K562 (cell line): ENCODE results near the gene MBNL1. TPM values are rescaled to one million over a fixed set of nuclear protein-coding genes. Genes with fewer than 3 reads are reported as not detected.

ENCODE experiments used
- ARID1B ChIP-seq: fragments of 450-650 bp; IDR thresholded peaks from 2 replicates; pipeline ENCODE4 v1.6.1; 2016; ENCODE audit warnings: antibody characterized with exemption, mild to moderate bottlenecking, inconsistent platforms
- CCAR2 ChIP-seq: fragments of 200-400 bp; formaldehyde crosslinking; IDR thresholded peaks from 2 replicates; pipeline ENCODE4 v1.6.1; 2017; ENCODE audit warnings: mild to moderate bottlenecking, low read depth, low read length
- EP300 ChIP-seq: IDR thresholded peaks from 2 replicates; pipeline ENCODE4 v1.6.1; 2012; ENCODE audit warnings: low read length, improper control_type of control experiment
- HNRNPK ChIP-seq: fragments of 200-400 bp; formaldehyde crosslinking; IDR thresholded peaks from one replicate; pipeline ENCODE4 v1.6.1; 2018; ENCODE audit warnings: mild to moderate bottlenecking, low read depth, low read length; ENCODE audit not compliant: poor library complexity, severe bottlenecking
- ID3 ChIP-seq, 2 experiments: fragments of 250-450 bp in 1 of 2; fragments of 450-650 bp in 1 of 2; sonication (Bioruptor Pico) in 1 of 2; IDR thresholded peaks; 2 replicates each; pipeline versions ENCODE4 v1.6.1 to v1.8.0; 2016 to 2021; ENCODE audit warnings: mild to moderate bottlenecking in 2 of 2, moderate library complexity in 2 of 2, missing compliant biosample characterization in 1 of 2, missing genetic modification characterization in 1 of 2
- KDM2B ChIP-seq: fragments of 250-450 bp; sonication (Bioruptor Pico); IDR thresholded peaks from 2 replicates; pipeline ENCODE4 v1.8.0; 2021; ENCODE audit warnings: mild to moderate bottlenecking, moderate library complexity
- NR2C1 ChIP-seq, 2 experiments: fragments of 450-650 bp; IDR thresholded peaks; 2 replicates each; pipeline ENCODE4 v1.6.1; 2017; ENCODE audit warnings: mild to moderate bottlenecking in 2 of 2, antibody characterized with exemption in 1 of 2, inconsistent platforms in 1 of 2, missing compliant biosample characterization in 1 of 2, missing genetic modification characterization in 1 of 2
- PML ChIP-seq: IDR thresholded peaks from 2 replicates; pipeline ENCODE4 v1.6.1; 2012; ENCODE audit warnings: low read length, inconsistent platforms
- SMARCC2 ChIP-seq: fragments of 450-650 bp; IDR thresholded peaks from 2 replicates; pipeline ENCODE4 v1.6.1; 2017; ENCODE audit warnings: antibody characterized with exemption, moderate library complexity, mild to moderate bottlenecking, low read depth
- SMARCE1 ChIP-seq: fragments of 450-650 bp; IDR thresholded peaks from 2 replicates; pipeline ENCODE4 v1.7.1; 2016; ENCODE audit warnings: mild to moderate bottlenecking
- SOX6 ChIP-seq: fragments of 450-650 bp; IDR thresholded peaks from 2 replicates; pipeline ENCODE4 v1.6.1; 2014; ENCODE audit warnings: mild to moderate bottlenecking
- SREBF1 ChIP-seq: fragments of 150-350 bp; IDR thresholded peaks from 2 replicates; pipeline ENCODE4 v1.6.1; 2014; ENCODE audit warnings: antibody characterized with exemption, low read depth, low read length, borderline replicate concordance
- TGIF2 ChIP-seq: sonication (generic); formaldehyde crosslinking; IDR thresholded peaks from 2 replicates; pipeline ENCODE4 v1.8.1; 2022; ENCODE audit warnings: mild to moderate bottlenecking, missing genetic modification reagents, moderate library complexity
- ZBTB43 ChIP-seq: sonication (generic); formaldehyde crosslinking; IDR thresholded peaks from 2 replicates; pipeline ENCODE4 v1.8.0; 2023; ENCODE audit warnings: mild to moderate bottlenecking, missing genetic modification reagents
- ZFX ChIP-seq: sonication (generic); formaldehyde crosslinking; IDR thresholded peaks from 2 replicates; pipeline ENCODE4 v1.8.0; 2022; ENCODE audit warnings: mild to moderate bottlenecking, missing genetic modification reagents, moderate library complexity
- ZNF318 ChIP-seq, 2 experiments: fragments of 450-650 bp; IDR thresholded peaks; 2 replicates each; pipeline ENCODE4 v1.6.1; 2016; ENCODE audit warnings: mild to moderate bottlenecking in 2 of 2, borderline replicate concordance in 1 of 2, low read depth in 1 of 2, moderate library complexity in 1 of 2
- polyA plus RNA-seq, 8 experiments: library from polyadenylated mRNA; depleted of rRNA in 4 of 8; stranded (reverse) in 5 of 8; unstranded in 3 of 8; fragments of >200 nt; fragmentation: Nextera tagmentation in 2 of 8; fragmentation: Illumina TruSeq in 1 of 8; extraction: Ambion mirVana in 2 of 8; extraction: Trizol in 1 of 8; gene quantifications; 2 replicates each; pipeline versions ENCODE4 v1.2.1 to v1.2.3, GENCODE V29; 2011 to 2014; ENCODE audit warnings: inconsistent platforms in 1 of 8, missing spikeins in 1 of 8
- total RNA-seq, 7 experiments: library from RNA; depleted of rRNA in 6 of 7; stranded (reverse); fragments of >200 nt in 6 of 7; fragmentation: Illumina TruSeq in 2 of 7; extraction: Trizol in 2 of 7; gene quantifications; 2 replicates each; pipeline versions ENCODE4 v1.2.1 to v1.2.3, GENCODE V29; 2011 to 2021; ENCODE audit warnings: low replicate concordance in 1 of 7

The MBNL1 gene
- total and polyA plus RNA-seq, 9 of the 15 experiments (the other 6 are each of a cell fraction or from before 2014, with no cell fraction given): 70.3 to 243 (median 220) TPM

GRCh38 chr3:152376351-152377183 lies 107.8 kb downstream of the MBNL1 start (continued):
- peak in 1 of 2 experiments; percentile 63; a peak in 1 of 4 replicates for TF ChIP-seq ZNF318 (IDR thresholded peaks at IDR 0.05; ENCODE audit: borderline replicate concordance in 1 of 2, low read depth in 1 of 2)
- no peak for TF ChIP-seq ZBTB43 (CRISPR knock-in tag)
- no peak for TF ChIP-seq SREBF1
- TF ChIP-seq SMARCC2: no peak; the same call in 1 of the 2 replicates
- TF ChIP-seq NR2C1 (IDR thresholded peaks at IDR 0.05): no peak
- no peak for TF ChIP-seq NR2C1 (tag; IDR thresholded peaks at IDR 0.05)
- no peak for TF ChIP-seq ID3 (CRISPR knock-in tag; IDR thresholded peaks at IDR 0.05)
- no peak for TF ChIP-seq ID3 (tag; IDR thresholded peaks at IDR 0.05)
- TF ChIP-seq CCAR2: no peak
- peak; percentile 67 for TF ChIP-seq ARID1B
- peak; percentile 87 for TF ChIP-seq SOX6
- TF ChIP-seq PML: no peak
- peak; percentile 34; the same call in 1 of the 2 replicates for TF ChIP-seq EP300
- TF ChIP-seq KDM2B (CRISPR knock-in tag): no peak
- TF ChIP-seq ZFX (CRISPR knock-in tag): no peak
- peak; percentile 93; the same call in 1 of the 2 replicates for TF ChIP-seq SMARCE1
- TF ChIP-seq HNRNPK: no peak
- no peak for TF ChIP-seq TGIF2 (CRISPR knock-in tag)
